Lung microvascular endothelial cell (primary cell): ENCODE measurements around the gene BCAS3. TPM values are rescaled to one million over a fixed set of nuclear protein-coding genes. Genes with fewer than 3 reads are reported as not detected.

Source experiments
- DNase-seq, 2 donors: peaks; one replicate each; pipeline versions ENCODE4 v3.0.0 to v3.0.0-alpha.2; 2010; ENCODE audit warnings: low read depth in 2 of 2
- total RNA-seq: library from RNA; depleted of rRNA; stranded (reverse); fragments of >200 nt; gene quantifications from 2 replicates; pipeline ENCODE4 v1.2.1, GENCODE V29; 2014

Gene BCAS3
- total RNA-seq, 1 donor from 2014 or later, result 17.9 TPM

DNA sequence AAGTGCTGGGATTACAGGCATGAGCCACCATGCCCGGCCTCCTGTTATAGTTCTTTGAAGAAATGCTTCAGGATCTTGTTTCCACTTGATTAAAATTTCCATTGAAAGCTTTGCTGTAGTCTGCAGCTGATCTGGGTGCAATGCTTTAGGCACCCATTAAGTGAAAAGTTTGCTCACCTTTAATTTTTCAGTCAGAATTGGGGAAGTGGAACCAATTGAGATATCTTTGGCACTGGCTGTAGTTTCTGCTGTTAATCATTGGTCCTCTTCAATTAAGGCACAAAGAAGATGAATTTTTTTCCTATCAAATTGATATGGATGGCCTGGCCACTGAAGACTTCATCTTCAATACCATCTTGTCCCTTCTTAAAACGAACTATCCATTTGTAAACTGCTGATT lies 385.9 kb downstream of the BCAS3 start:
- no peak for DNase-seq

- peak in 1 of 2 donors; percentile 11 for DNase-seq
Measured at GRCh38 chr17:61064087-61064951, 386.7 kb downstream of the BCAS3 start.

GRCh38 chr17:61065263-61065773 lies 387.7 kb downstream of the BCAS3 start:
- DNase-seq, result peak in 1 of 2 donors; percentile 33

DNA sequence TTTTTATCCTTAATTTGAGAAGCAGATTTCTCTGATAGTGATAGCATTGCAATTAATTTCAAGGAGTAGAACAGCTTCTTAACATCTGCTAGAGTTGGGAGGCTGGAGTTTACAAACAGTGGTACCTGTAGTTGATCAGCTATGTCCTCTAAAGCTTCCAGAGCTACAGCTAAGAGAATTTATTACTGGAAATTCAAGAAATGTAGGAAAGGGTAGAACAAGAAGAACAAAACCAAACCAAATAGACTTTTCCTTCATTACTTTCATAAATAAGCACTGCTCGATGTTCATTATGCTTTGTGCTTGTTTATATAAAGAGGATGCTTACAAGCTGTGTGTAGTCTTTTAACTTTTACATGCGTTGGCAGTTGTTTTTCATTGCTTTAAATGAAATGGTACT lies 388.4 kb downstream of the BCAS3 start:
- DNase-seq, result no peak

DNA sequence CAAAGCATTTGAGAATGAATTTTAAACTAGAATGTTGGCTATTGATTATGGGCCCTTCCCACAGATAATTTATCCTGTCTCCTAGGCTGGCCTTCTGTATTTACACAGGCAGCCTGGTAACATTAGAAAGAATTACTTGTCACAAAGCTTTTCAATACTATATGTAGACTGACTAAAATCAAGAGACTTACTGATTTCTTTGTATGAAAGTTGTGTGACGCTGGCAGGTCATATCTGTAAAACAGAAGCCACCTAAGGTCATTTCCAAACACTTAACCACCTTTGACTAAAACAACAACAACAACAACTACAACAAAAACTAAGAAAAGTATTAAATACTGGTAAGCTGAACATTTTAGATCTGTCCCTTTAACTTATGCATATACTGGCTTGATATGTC lies 393.0 kb downstream of the BCAS3 start:
- no peak for DNase-seq

DNA sequence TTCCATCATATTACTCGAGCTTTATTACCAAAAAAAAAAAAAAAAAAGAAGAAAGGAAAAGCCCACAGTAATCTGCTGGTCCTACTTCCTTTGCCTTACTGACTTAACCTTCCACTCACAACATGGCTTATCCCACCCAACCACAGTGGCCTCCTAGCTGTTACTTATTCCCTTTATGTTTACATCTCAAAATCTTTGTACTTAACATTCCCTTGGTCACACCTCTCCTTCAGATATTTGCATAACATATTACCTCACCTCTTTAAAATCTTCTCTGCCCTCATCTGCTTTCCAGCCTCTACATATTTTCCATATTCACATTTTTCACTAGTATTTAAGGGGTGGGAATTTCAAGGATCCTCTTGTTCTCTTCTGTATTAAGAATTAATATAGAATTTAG lies 395.0 kb downstream of the BCAS3 start:
- no peak for DNase-seq

GRCh38 chr17:61073131-61073530 lies 395.5 kb downstream of the BCAS3 start:
- DNase-seq, result no peak

DNA sequence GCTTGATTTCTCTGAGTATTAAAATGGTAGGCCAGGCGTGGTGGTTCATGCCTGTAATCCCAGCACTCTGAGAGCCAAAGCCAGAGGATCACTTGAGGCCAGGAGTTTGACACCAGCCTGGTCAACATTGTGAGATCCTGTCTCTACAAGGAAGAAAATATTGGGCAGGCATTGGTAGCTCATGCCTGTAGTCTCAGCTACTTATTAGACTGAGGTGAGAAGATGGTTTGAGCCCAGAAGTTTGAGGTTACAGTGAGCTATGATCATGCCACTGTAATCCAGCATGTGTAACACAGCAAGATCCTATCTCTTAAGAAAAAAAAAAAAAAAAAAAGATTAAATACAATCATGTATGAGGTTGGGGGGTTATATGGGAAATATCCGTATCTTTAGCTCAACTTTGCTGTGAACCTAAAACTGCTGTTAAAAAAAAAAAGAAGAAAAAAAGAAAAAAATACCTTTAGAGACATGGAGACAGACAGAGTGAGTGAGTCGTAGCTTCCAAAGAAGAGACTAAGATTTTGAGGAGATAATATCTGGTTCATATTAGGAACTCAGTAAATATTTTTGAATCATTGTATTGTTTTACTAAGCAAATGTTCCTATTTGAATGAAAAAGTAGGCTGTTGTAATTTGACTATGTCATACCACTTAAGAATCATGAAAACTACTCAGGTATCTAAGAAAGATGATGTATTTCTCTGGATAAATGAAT lies 396.3 kb downstream of the BCAS3 start:
- no peak for DNase-seq

- no peak for DNase-seq
Measured at GRCh38 chr17:61075988-61076387, 398.3 kb downstream of the BCAS3 start.

DNA sequence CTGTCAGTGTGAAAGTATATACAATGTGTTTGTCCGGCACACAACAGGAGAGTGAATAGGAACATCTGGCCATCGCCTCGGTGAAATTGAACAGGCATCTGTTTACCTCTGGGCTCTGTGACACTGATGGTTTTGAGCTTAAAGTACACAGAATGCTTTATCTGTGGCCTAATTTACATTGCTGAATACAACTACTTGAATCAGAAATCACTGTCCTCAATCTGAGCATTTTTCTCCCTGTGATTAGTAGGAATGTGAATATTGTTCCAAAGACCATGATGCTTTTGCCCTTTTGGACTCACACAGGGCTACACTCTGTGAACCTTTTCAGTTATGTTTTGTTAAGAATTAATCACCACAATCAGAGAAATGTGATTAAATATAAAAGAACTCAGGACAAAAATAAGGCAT lies 399.0 kb downstream of the BCAS3 start:
- DNase-seq, result no peak

- DNase-seq, result no peak
Measured at GRCh38 chr17:61081959-61082358, 404.3 kb downstream of the BCAS3 start.

DNA sequence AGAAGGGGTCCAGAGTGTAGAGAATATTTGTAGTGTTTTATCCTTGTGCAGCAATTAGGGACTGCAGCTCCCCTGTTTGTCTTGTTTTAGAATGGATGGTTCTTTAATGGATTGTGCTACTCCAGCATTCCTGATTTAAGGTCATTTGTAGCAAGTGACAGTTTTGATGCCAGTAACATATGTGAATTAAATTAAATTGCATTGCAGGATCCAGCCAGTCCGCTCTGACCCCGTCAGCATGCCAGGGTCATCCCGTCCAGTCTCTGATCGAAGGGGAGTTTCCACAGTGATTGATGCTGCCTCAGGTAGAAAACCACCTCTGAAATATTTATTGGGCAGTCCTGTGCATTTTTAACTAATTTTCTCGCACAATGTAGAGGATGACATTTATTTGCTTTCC lies 406.6 kb downstream of the BCAS3 start:
- no peak for DNase-seq

DNA sequence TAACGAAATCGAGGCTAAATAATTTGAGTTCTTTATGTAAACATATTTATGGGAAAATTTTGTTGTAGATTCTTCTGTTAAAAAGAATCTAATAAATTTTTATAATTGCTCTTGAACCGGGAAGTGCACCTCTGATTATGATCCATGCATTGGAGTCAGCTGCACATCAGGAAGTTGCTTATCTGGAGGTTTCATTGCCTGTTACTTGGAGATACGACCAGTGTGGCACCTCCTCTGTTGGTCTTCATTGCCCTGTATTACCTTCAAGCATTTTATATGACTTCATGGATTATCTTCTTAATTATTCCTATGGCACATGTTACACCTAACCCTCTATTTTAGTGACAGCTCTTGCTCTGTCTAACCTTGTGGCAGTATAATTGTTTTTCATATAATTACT lies 409.4 kb downstream of the BCAS3 start:
- DNase-seq, result no peak

- DNase-seq, result no peak
Measured at GRCh38 chr17:61088556-61088955, 410.9 kb downstream of the BCAS3 start.

DNA sequence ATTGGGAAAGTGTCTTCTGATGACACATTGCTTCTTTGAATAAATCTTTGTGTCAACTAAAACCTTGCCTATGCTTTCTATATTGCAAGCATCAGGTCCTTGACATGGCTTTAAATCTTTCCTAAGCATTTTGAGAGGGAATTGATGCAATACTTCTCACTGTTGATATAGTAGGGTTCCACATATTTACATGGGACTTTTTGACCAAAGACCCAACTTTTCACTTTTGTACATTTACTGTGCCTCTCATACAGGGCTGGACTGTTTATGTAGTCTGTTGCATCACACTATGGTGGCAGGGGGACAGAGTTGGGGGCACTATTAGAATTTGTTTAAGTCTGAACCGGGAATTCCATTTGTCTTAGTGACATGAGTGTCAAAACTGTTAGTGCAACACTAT lies 413.4 kb downstream of the BCAS3 start:
- DNase-seq, result no peak

- DNase-seq, result no peak
Measured at GRCh38 chr17:61097781-61098180, 420.1 kb downstream of the BCAS3 start.

GRCh38 chr17:61106354-61106753 lies 428.7 kb downstream of the BCAS3 start:
- DNase-seq, result no peak

GRCh38 chr17:61116577-61116976 lies 438.9 kb downstream of the BCAS3 start:
- no peak for DNase-seq

DNA sequence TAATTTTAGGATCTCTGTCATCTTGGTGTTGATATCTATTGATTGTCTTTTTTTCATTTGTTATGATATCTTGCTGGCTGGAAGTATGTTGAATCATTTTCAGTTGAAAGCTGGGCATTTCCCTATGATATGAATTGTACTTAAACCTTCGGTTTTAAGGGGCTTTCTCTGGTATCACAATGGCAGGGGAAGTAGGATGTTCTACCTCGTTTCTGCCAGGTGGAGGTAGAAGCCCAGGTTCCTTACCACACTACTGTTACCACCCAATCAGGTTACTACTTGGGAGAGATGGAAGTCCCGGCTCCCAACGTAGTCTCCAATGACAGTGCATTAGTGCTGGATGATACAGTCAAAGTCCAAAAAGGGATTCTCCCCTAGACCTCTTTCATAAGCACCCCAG lies 440.3 kb downstream of the BCAS3 start:
- no peak for DNase-seq

DNA sequence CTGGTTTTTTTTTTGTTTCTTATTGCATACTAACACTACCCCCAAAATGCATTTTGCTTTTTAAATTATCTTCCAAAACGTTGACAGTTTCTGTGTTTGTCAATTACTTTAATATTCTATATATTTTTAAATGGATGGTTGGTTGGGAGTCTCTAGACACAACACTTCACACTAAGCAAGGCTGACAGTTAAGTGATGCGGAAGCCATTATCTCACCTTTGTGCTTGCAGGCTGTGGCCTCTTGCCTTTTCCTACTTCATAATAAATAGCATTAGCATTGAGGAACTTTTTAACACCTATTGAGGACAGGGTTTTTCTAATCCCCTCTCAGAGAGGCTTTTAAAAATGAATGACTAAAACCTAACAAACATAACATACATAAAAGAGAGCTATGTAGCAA lies 441.2 kb downstream of the BCAS3 start:
- DNase-seq, result no peak

- DNase-seq, result no peak
Measured at GRCh38 chr17:61122326-61122913, 444.8 kb downstream of the BCAS3 start.

DNA sequence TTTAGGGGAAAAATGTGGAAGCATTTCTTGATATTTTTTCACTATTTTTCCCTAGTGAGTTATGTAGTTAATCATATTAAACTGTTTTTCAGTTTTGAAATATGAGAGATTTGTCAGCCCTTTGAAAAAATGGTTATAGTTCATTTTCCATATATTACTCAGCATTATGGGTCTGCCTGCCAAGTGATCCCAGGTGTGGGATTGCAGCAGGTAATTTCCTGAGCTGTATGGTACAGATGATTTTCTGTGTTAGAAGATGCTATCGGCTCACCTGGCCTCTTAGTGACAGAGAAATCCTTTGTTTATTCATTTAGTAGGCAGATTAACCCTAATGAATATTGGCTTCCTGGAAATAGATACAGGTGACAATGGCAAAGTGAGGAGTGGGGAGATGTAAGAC lies 446.9 kb downstream of the BCAS3 start:
- no peak for DNase-seq
